Psoas muscle (tissue), 8 donors: ENCODE results near the gene GIGYF2. TPM values are rescaled to one million over a fixed set of nuclear protein-coding genes. Genes with fewer than 3 reads are reported as not detected.

Experiments used
- ATAC-seq, 4 donors: fragments of 200-7000 bp; cut with Tn5 transposase; one replicate each; pipeline ENCODE4 v1.9.1; 2020; ENCODE audit warnings: moderate library complexity in 3 of 4, mild to moderate bottlenecking in 2 of 4
- DNase-seq, 2 donors: peaks; one replicate each; pipeline ENCODE4 v3.0.0-alpha.2; 2020
- H3K27ac ChIP-seq: fragments of 200-600 bp; one replicate; pipeline ENCODE4 v1.8.0; 2022
- H3K27me3 ChIP-seq, 3 donors: fragments of 200-600 bp in 1 of 3; one replicate each; pipeline versions ENCODE4 v1.6.1 to v1.8.0; 2013 to 2022; ENCODE audit warnings: low read length in 2 of 3, mild to moderate bottlenecking in 2 of 3, moderate library complexity in 1 of 3; ENCODE audit not compliant: insufficient read depth in 3 of 3
- H3K36me3 ChIP-seq, 2 donors: fragments of 200-600 bp in 1 of 2; one replicate each; pipeline versions ENCODE4 v1.6.1 to v1.8.0; 2013 to 2022; ENCODE audit warnings: low read depth in 1 of 2, mild to moderate bottlenecking in 1 of 2, moderate library complexity in 1 of 2; ENCODE audit not compliant: insufficient read depth in 1 of 2
- H3K4me1 ChIP-seq: fragments of 200-600 bp; one replicate; pipeline ENCODE4 v1.8.0; 2022
- H3K4me3 ChIP-seq: fragments of 200-600 bp; one replicate; pipeline ENCODE4 v1.8.0; 2022; ENCODE audit warnings: mild to moderate bottlenecking
- H3K9me3 ChIP-seq: fragments of 200-600 bp; one replicate; pipeline ENCODE4 v1.8.0; 2022
- CTCF ChIP-seq: fragments of 200-600 bp; IDR thresholded peaks from one replicate; pipeline ENCODE4 v1.8.0; 2022; ENCODE audit warnings: antibody characterized with exemption
- WGBS, 3 donors: extraction: QIAGEN DNeasy Blood & Tissue Kit; methylation state at CpG; one replicate each; pipeline versions ENCODE4 v1.1.6 to v1.1.7; 2013; 5-methylcytosine and 5-hydroxymethylcytosine counted together
- intact Hi-C, 2 donors: fragments of 100-400 bp; cut with DNase I; formaldehyde crosslinking; loops; one replicate each; pipeline versions ENCODE4 v1.11.0 to v1.14.2; 2022
- polyA plus RNA-seq, 3 donors: library from polyadenylated mRNA; stranded (reverse); fragments of 200-250 nt; gene quantifications; one replicate each; pipeline ENCODE4 v1.2.3, GENCODE V29; 2013
- total RNA-seq, 4 donors: library from RNA; stranded (reverse); fragmentation: NEBNext Ultra II Directional in 2 of 4; extraction: Animal tissue kit (Norgen Biotek cat#: 25700) in 2 of 4; gene quantifications; one replicate each; pipeline versions ENCODE4 v1.2.1 to v1.2.4, GENCODE V29; 2021 to 2023
- donor health status: healthy with polysubstance abuse.
- donor health status: DM: no; HTN: no; CAD: no; lungs with moderate emphysema.
- donor health status: Bipolar disorder and iron deficiency.
- donor health status: healthy.
- donor health status: DM: yes; HTN: yes; CAD: no.
- donor health status: DM: no; HTN: no; CAD: no.
- donor health status: DM: no; HTN: no; CAD: no.
- donor health status: DM: yes; HTN: yes; CAD: no.

GIGYF2 gene
- total and polyA plus RNA-seq, 7 donors, result 13.8 to 72.6 (median 64.3) TPM

- Histone ChIP-seq H3K9me3 (no peaks in the 10 kb centered on the region), H3K4me1 (no peaks in the 10 kb centered on the region), H3K27me3 (no peaks in the 10 kb centered on the region), H3K27ac (no peak overlapping the region), H3K4me3 (no peak overlapping the region), H3K36me3 (peaks cover 0 to 84% of the 10 kb centered on the region in 2 donors)
- DNase-seq (no peak), ATAC-seq (peak in 3 of 4 donors; percentile 62 to 76 (median 68))
- WGBS, 3 donors, result 32 to 50% (median 38%) methylated on average over 1 of the region's 1 CpG
- intact Hi-C loops, result no loop called here
- no peak for TF ChIP-seq CTCF
Measured at GRCh38 chr2:232767866-232768265, 70.7 kb downstream of the GIGYF2 start.

GRCh38 chr2:232770207-232770606 lies 73.1 kb downstream of the GIGYF2 start:
- H3K9me3 ChIP-seq, result no peaks in the 10 kb centered on the region
- no peak overlapping the region for H3K4me3 ChIP-seq
- no peak for TF ChIP-seq CTCF
- H3K27me3 ChIP-seq, result no peaks in the 10 kb centered on the region
- no peak overlapping the region for H3K27ac ChIP-seq
- ATAC-seq (no peak), DNase-seq (no peak)
- peaks cover 0 to 68% of the 10 kb centered on the region in 2 donors for H3K36me3 ChIP-seq
- intact Hi-C loops, result no loop called here
- H3K4me1 ChIP-seq, result no peaks in the 10 kb centered on the region

GRCh38 chr2:232771870-232772269 lies 74.7 kb downstream of the GIGYF2 start:
- WGBS, 3 donors, result 95 to 100% (median 96%) methylated on average over 1 of the region's 1 CpG
- Histone ChIP-seq H3K27me3 (no peaks in the 10 kb centered on the region), H3K4me1 (no peaks in the 10 kb centered on the region), H3K4me3 (no peak overlapping the region), H3K27ac (no peak overlapping the region), H3K36me3 (peaks cover 0 to 53% of the 10 kb centered on the region in 2 donors), H3K9me3 (no peaks in the 10 kb centered on the region)
- intact Hi-C loops, result no loop called here
- DNase-seq, result no peak
- no peak for TF ChIP-seq CTCF
- no peak for ATAC-seq

- H3K4me3 ChIP-seq, result no peak overlapping the region
- WGBS, 3 donors, result 92 to 97% (median 96%) methylated on average over 2 of the region's 2 CpGs
- H3K9me3 ChIP-seq, result no peaks in the 10 kb centered on the region
- no peak overlapping the region for H3K27ac ChIP-seq
- H3K36me3 ChIP-seq, result peaks cover 0 to 47% of the 10 kb centered on the region in 2 donors
- no peak for TF ChIP-seq CTCF
- DNase-seq, result no peak
- ATAC-seq, result no peak
- H3K4me1 ChIP-seq, result no peaks in the 10 kb centered on the region
- intact Hi-C loops, result no loop called here
- no peaks in the 10 kb centered on the region for H3K27me3 ChIP-seq
Measured at GRCh38 chr2:232772531-232772930, 75.4 kb downstream of the GIGYF2 start.

GRCh38 chr2:232773815-232774214 lies 76.7 kb downstream of the GIGYF2 start:
- H3K4me3 ChIP-seq, result no peak overlapping the region
- peaks cover 2 to 42% of the 10 kb centered on the region in 2 donors for H3K36me3 ChIP-seq
- no peak for DNase-seq
- intact Hi-C loops, result no loop called here
- no peaks in the 10 kb centered on the region for H3K4me1 ChIP-seq
- H3K27ac ChIP-seq, result no peak overlapping the region
- ATAC-seq, result no peak
- H3K9me3 ChIP-seq, result no peaks in the 10 kb centered on the region
- no peaks in the 10 kb centered on the region for H3K27me3 ChIP-seq
- WGBS, 3 donors, result 96 to 98% (median 97%) methylated on average over 9 of the region's 9 CpGs
- no peak for TF ChIP-seq CTCF
